PC-9 (cell line): ENCODE results near the gene BTBD1. TPM values are rescaled to one million over a fixed set of nuclear protein-coding genes. Genes with fewer than 3 reads are reported as not detected.

Experiments used
- BruUV-seq: library from RNA; stranded (reverse); fragments of 400-500 nt; replicated peaks from 2 replicates; lab custom pipeline; 2021; lab: Mats Ljungman, UMichigan
- CTCF ChIA-PET: fragments of 300-600 bp; sonication (Branson Sonifier 250); formaldehyde crosslinking; loops from one replicate; lab custom pipeline; 2022; ENCODE audit warnings: antibody characterized with exemption; lab: Charles Lee
- POLR2A ChIA-PET: fragments of 300-600 bp; sonication (Branson Sonifier 250); formaldehyde crosslinking; loops from one replicate; lab custom pipeline; 2022; ENCODE audit warnings: antibody characterized with exemption; ENCODE audit not compliant: unreplicated experiment; lab: Charles Lee
- DNase-seq, 2 experiments: peaks; one replicate each; pipeline versions ENCODE4 v3.0.0 to v3.0.0-alpha.2; 2015 to 2022; ENCODE audit warnings: mixed read lengths in 1 of 2
- H2AFZ ChIP-seq: fragments of 200-600 bp; sonication (generic); 2 replicates; pipeline ENCODE4 v1.8.1; 2017; ENCODE audit warnings: antibody characterized with exemption
- H3F3A ChIP-seq: fragments of 200-600 bp; sonication (generic); 2 replicates; pipeline ENCODE4 v1.8.1; 2017; ENCODE audit warnings: antibody characterized with exemption, mild to moderate bottlenecking, low read depth; ENCODE audit not compliant: insufficient read depth
- H3K27ac ChIP-seq: fragments of 200-600 bp; sonication (generic); 2 replicates; pipeline ENCODE4 v1.6.1; 2016; ENCODE audit warnings: mixed run types
- H3K27me3 ChIP-seq: fragments of 200-600 bp; sonication (generic); 2 replicates; pipeline ENCODE4 v1.6.1; 2016; ENCODE audit warnings: low read depth, mixed run types; ENCODE audit not compliant: insufficient read depth
- H3K36me3 ChIP-seq: fragments of 200-600 bp; sonication (generic); 2 replicates; pipeline ENCODE4 v1.6.1; 2016; ENCODE audit warnings: low read depth, mixed run types
- H3K4me1 ChIP-seq: fragments of 200-600 bp; sonication (generic); replicated peaks from 2 replicates; pipeline ENCODE4 v1.6.1; 2016; ENCODE audit warnings: mixed run types; ENCODE audit not compliant: insufficient read depth
- H3K4me2 ChIP-seq: fragments of 200-600 bp; sonication (generic); 2 replicates; pipeline ENCODE4 v1.6.1; 2017; ENCODE audit warnings: mixed run types
- H3K4me3 ChIP-seq: fragments of 200-600 bp; sonication (generic); 2 replicates; pipeline ENCODE4 v1.6.1; 2016; ENCODE audit warnings: mixed run types
- H3K79me2 ChIP-seq: fragments of 200-600 bp; sonication (generic); 2 replicates; pipeline ENCODE4 v1.6.1; 2017; ENCODE audit warnings: low read depth, mixed run types
- H3K9me2 ChIP-seq: fragments of 200-600 bp; sonication (generic); 2 replicates; pipeline ENCODE4 v1.8.1; 2017; ENCODE audit warnings: mild to moderate bottlenecking; ENCODE audit not compliant: insufficient read depth
- H3K9me3 ChIP-seq: fragments of 200-600 bp; sonication (generic); 2 replicates; pipeline ENCODE4 v1.8.1; 2016; ENCODE audit warnings: low read depth; ENCODE audit not compliant: insufficient read depth
- H4K20me1 ChIP-seq: fragments of 200-600 bp; sonication (generic); 2 replicates; pipeline ENCODE4 v1.8.1; 2017; ENCODE audit not compliant: insufficient read depth
- CTCF ChIP-seq: fragments of 200-600 bp; sonication (generic); conservative IDR thresholded peaks from 2 replicates; pipeline ENCODE4 v1.6.1; 2017; ENCODE audit warnings: mixed run types, antibody characterized with exemption, mild to moderate bottlenecking, moderate library complexity
- EZH2 ChIP-seq: fragments of 200-600 bp; sonication (generic); IDR thresholded peaks from 2 replicates; pipeline ENCODE4 v1.8.0; 2017; ENCODE audit warnings: antibody characterized with exemption, low read depth
- intact Hi-C: fragments of 100-400 bp; cut with micrococcal nuclease; formaldehyde crosslinking; loops from one replicate; pipeline ENCODE4 v1.10.0; 2022; ENCODE audit not compliant: unreplicated experiment
- total RNA-seq: library from RNA; stranded (reverse); gene quantifications from 2 replicates; pipeline ENCODE4 v1.2.3, GENCODE V29; 2021

The BTBD1 gene
- total RNA-seq, 1 experiment from 2014 or later, result 28.2 TPM

- ChIA-PET CTCF (no interaction called here), POLR2A (no interaction called here)
- H3K9me2 ChIP-seq, result no peaks in the 10 kb centered on the region
- H3K36me3 ChIP-seq, result no peaks in the 10 kb centered on the region
- no peaks in the 10 kb centered on the region for H3F3A ChIP-seq
- H2AFZ ChIP-seq, result no peak overlapping the region
- no peaks in the 10 kb centered on the region for H3K27me3 ChIP-seq
- DNase-seq, result no peak
- intact Hi-C loops, result no loop called here
- H4K20me1 ChIP-seq, result no peaks in the 10 kb centered on the region
- no peaks in the 10 kb centered on the region for H3K79me2 ChIP-seq
- TF ChIP-seq EZH2 (no peak), CTCF (no peak)
- no peak overlapping the region for H3K27ac ChIP-seq
- no peaks in the 10 kb centered on the region for H3K9me3 ChIP-seq
- no TSS peak for BruUV-seq
- H3K4me1 ChIP-seq, result no peaks in the 10 kb centered on the region
- H3K4me2 ChIP-seq, result no peak overlapping the region
- no peak overlapping the region for H3K4me3 ChIP-seq
Measured at GRCh38 chr15:82979726-82980125, 87.3 kb downstream of the BTBD1 start.

- ChIA-PET POLR2A (no interaction called here), CTCF (no interaction called here)
- Histone ChIP-seq H3K9me3 (no peaks in the 10 kb centered on the region), H3K27me3 (no peaks in the 10 kb centered on the region), H3F3A (no peaks in the 10 kb centered on the region), H3K4me1 (no peaks in the 10 kb centered on the region), H3K4me3 (no peak overlapping the region), H3K27ac (no peak overlapping the region), H3K4me2 (no peak overlapping the region), H3K9me2 (no peaks in the 10 kb centered on the region), H3K79me2 (no peaks in the 10 kb centered on the region), H4K20me1 (no peaks in the 10 kb centered on the region), H2AFZ (no peak overlapping the region), H3K36me3 (no peaks in the 10 kb centered on the region)
- TF ChIP-seq EZH2, result no peak
- TF ChIP-seq CTCF, result no peak
- no peak for DNase-seq
- no TSS peak for BruUV-seq
- intact Hi-C loops, result no loop called here
Measured at GRCh38 chr15:82978438-82978837, 88.6 kb downstream of the BTBD1 start.

- TF ChIP-seq EZH2, result no peak
- TF ChIP-seq CTCF, result no peak
- no peaks in the 10 kb centered on the region for H4K20me1 ChIP-seq
- no peak for DNase-seq
- H3K4me3 ChIP-seq, result no peak overlapping the region
- H3K79me2 ChIP-seq, result no peaks in the 10 kb centered on the region
- H3K9me2 ChIP-seq, result no peaks in the 10 kb centered on the region
- no peaks in the 10 kb centered on the region for H3K4me1 ChIP-seq
- ChIA-PET CTCF (no interaction called here), POLR2A (no interaction called here)
- no TSS peak for BruUV-seq
- no peak overlapping the region for H2AFZ ChIP-seq
- H3K9me3 ChIP-seq, result no peaks in the 10 kb centered on the region
- H3K27ac ChIP-seq, result no peak overlapping the region
- intact Hi-C loops, result no loop called here
- no peaks in the 10 kb centered on the region for H3F3A ChIP-seq
- no peaks in the 10 kb centered on the region for H3K27me3 ChIP-seq
- H3K4me2 ChIP-seq, result no peak overlapping the region
- H3K36me3 ChIP-seq, result no peaks in the 10 kb centered on the region
Measured at GRCh38 chr15:82977076-82977475, 90.0 kb downstream of the BTBD1 start.
